ENCODE data around the gene NKIRAS2. TPM values are rescaled to one million over a fixed set of nuclear protein-coding genes. Genes with fewer than 3 reads are reported as not detected.

NKIRAS2 gene
- total and polyA plus RNA-seq, 2 of the 13 experiments (the other 11 are each of a cell fraction or from before 2014, with no cell fraction given), result 27.9 to 42.0 TPM

DNA sequence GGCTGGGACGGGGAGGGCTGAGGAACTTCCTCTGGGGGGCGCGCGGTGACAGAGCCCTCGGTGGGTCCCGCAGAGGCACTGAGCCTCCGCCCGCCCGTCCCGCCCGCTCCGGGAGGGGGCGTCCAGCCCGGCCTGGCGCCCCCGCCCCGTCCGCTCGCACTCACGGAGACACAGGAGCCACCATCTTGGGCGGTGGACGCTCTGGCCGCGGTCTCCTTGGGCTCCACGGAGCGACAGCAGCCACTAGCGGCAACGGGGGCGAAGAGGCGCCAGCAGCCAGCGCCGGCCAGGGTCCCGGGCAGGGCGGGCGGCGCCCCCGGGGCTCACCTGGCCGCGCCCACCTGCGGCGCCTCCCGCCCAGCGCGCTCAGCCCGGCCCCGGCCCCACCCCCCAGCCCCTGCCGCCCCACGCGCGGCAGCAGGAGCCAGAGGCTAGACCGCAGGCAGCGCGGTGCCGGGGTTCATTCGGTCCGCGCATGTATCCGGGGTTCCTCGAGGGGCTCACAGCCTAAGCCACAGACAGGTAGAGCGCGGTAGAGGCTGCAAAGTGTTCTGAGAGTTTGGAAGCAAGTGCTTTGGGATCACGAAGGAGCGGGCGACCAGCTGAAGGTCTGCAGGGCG is 30.6 kb downstream of the NKIRAS2 start, which contains the start of gene C17orf113 (continued):
- TF ChIP-seq, protein P1, sequence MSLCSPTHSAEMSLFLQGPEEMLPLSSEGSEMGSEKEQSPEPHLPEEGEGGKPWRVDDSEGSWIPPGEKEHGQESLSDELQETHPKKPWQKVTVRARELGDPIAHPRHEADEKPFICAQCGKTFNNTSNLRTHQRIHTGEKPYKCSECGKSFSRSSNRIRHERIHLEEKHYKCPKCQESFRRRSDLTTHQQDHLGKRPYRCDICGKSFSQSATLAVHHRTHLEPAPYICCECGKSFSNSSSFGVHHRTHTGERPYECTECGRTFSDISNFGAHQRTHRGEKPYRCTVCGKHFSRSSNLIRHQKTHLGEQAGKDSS (CRISPR knock-in tag; IDR thresholded peaks at IDR 0.05; ENCODE audit: borderline replicate concordance, low read depth), result peak; percentile 57; the same call in 1 of the 2 replicates
- peak; percentile 81 for TF ChIP-seq HDAC1 (CRISPR knock-in tag; IDR thresholded peaks at IDR 0.05)
- peak; percentile 74; the same call in 1 of the 2 replicates for TF ChIP-seq SAFB2 (CRISPR knock-in tag; IDR thresholded peaks at IDR 0.05; ENCODE audit: borderline replicate concordance, low read depth)
- TF ChIP-seq, protein P2, sequence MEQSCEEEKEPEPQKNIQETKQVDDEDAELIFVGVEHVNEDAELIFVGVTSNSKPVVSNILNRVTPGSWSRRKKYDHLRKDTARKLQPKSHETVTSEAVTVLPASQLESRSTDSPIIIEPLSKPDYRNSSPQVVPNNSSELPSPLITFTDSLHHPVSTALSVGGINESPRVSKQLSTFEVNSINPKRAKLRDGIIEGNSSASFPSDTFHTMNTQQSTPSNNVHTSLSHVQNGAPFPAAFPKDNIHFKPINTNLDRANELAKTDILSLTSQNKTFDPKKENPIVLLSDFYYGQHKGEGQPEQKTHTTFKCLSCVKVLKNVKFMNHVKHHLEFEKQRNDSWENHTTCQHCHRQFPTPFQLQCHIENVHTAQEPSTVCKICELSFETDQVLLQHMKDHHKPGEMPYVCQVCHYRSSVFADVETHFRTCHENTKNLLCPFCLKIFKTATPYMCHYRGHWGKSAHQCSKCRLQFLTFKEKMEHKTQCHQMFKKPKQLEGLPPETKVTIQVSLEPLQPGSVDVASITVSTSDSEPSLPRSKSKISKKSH (CRISPR knock-in tag; IDR thresholded peaks at IDR 0.05; ENCODE audit: borderline replicate concordance), result peak; percentile 10; the same call in 1 of the 2 replicates
- TF ChIP-seq LCORL (IDR thresholded peaks at IDR 0.05), result no peak
- TF ChIP-seq LCORL (CRISPR knock-in tag; IDR thresholded peaks at IDR 0.05), result 0 out of 2 replicates have a peak, but pooled peaks have one; percentile 15
- TF ChIP-seq JDP2 (CRISPR knock-in tag; IDR thresholded peaks at IDR 0.05; ENCODE audit: borderline replicate concordance), result no peak
- TF ChIP-seq MIXL1 (CRISPR knock-in tag; IDR thresholded peaks at IDR 0.05), result 0 out of 2 replicates have a peak, but pooled peaks have one; percentile 10
- peak; percentile 62 for TF ChIP-seq SALL1 (CRISPR knock-in tag; IDR thresholded peaks at IDR 0.05)
- peak; percentile 78 for TF ChIP-seq GABPB1 (CRISPR knock-in tag; IDR thresholded peaks at IDR 0.05)
- TF ChIP-seq ZNF224 (CRISPR knock-in tag; IDR thresholded peaks at IDR 0.05), result no peak; the same call in 1 of the 2 replicates
- 0 out of 2 replicates have a peak, but pooled peaks have one; percentile 24 for TF ChIP-seq ZNF337 (CRISPR knock-in tag; IDR thresholded peaks at IDR 0.05; ENCODE audit: borderline replicate concordance, low read depth)
- TF ChIP-seq ZNF10 (CRISPR knock-in tag; IDR thresholded peaks at IDR 0.05; ENCODE audit: borderline replicate concordance, low read depth), result no peak
- peak; percentile 54 for TF ChIP-seq ZNF788 (CRISPR knock-in tag; IDR thresholded peaks at IDR 0.05; ENCODE audit: borderline replicate concordance)
- TF ChIP-seq ZNF460 (CRISPR knock-in tag; IDR thresholded peaks at IDR 0.05; ENCODE audit: borderline replicate concordance), result no peak
- TF ChIP-seq ZNF253 (CRISPR knock-in tag; IDR thresholded peaks at IDR 0.05; ENCODE audit: borderline replicate concordance), result no peak
- peak; percentile 50; the same call in 1 of the 2 replicates for TF ChIP-seq ARNT2 (CRISPR knock-in tag; IDR thresholded peaks at IDR 0.05; ENCODE audit: low read depth)
- no peak; the same call in 1 of the 2 replicates for TF ChIP-seq ZNF776 (CRISPR knock-in tag; IDR thresholded peaks at IDR 0.05)
- TF ChIP-seq IKZF1 (IDR thresholded peaks at IDR 0.05), result no peak
- TF ChIP-seq, protein P3, sequence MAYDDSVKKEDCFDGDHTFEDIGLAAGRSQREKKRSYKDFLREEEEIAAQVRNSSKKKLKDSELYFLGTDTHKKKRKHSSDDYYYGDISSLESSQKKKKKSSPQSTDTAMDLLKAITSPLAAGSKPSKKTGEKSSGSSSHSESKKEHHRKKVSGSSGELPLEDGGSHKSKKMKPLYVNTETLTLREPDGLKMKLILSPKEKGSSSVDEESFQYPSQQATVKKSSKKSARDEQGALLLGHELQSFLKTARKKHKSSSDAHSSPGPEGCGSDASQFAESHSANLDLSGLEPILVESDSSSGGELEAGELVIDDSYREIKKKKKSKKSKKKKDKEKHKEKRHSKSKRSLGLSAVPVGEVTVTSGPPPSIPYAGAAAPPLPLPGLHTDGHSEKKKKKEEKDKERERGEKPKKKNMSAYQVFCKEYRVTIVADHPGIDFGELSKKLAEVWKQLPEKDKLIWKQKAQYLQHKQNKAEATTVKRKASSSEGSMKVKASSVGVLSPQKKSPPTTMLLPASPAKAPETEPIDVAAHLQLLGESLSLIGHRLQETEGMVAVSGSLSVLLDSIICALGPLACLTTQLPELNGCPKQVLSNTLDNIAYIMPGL (CRISPR knock-in tag; IDR thresholded peaks at IDR 0.05; ENCODE audit: borderline replicate concordance in 1 of 2, low read depth in 1 of 2), result peak; percentile 57 to 94; a peak in 3 of 4 replicates
- TF ChIP-seq, protein P4, sequence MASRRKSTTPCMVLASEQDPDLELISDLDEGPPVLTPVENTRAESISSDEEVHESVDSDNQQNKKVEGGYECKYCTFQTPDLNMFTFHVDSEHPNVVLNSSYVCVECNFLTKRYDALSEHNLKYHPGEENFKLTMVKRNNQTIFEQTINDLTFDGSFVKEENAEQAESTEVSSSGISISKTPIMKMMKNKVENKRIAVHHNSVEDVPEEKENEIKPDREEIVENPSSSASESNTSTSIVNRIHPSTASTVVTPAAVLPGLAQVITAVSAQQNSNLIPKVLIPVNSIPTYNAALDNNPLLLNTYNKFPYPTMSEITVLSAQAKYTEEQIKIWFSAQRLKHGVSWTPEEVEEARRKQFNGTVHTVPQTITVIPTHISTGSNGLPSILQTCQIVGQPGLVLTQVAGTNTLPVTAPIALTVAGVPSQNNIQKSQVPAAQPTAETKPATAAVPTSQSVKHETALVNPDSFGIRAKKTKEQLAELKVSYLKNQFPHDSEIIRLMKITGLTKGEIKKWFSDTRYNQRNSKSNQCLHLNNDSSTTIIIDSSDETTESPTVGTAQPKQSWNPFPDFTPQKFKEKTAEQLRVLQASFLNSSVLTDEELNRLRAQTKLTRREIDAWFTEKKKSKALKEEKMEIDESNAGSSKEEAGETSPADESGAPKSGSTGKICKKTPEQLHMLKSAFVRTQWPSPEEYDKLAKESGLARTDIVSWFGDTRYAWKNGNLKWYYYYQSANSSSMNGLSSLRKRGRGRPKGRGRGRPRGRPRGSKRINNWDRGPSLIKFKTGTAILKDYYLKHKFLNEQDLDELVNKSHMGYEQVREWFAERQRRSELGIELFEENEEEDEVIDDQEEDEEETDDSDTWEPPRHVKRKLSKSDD (CRISPR knock-in tag; IDR thresholded peaks at IDR 0.05; ENCODE audit: low read depth), result 0 out of 2 replicates have a peak, but pooled peaks have one; percentile 51
- 0 out of 2 replicates have a peak, but pooled peaks have one; percentile 12 for TF ChIP-seq FOXA3 (CRISPR knock-in tag; IDR thresholded peaks at IDR 0.05)
- TF ChIP-seq ZNF678 (CRISPR knock-in tag; IDR thresholded peaks at IDR 0.05), result 0 out of 2 replicates have a peak, but pooled peaks have one; percentile 39

All from HepG2 (cell line).